ENCODE data around the gene ACTA1.
"Not testable (repeated sequence)": the region's sequence is repeated elsewhere in the genome, so short reads cannot be mapped to it uniquely, and the experiment has no call there.

ACTA1 gene

DNA sequence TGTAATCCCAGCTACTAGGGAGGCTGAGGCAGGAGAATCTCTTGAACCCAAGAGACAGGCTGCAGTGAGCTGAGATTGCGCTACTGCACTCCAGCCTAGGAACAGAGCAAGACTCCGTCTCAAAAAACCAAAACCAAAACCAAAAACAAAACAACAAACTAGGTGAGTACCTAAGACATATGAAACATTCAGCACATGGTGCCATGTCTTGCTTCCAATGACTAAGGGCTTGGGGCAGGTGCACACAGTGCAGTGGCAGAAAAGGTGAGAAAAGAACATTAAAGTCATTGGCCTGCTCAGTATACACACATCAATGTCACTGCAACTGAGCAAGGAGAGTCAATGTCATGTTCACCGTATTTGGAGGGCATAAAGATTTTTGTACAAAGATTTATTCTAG lies 4.1 kb upstream of the ACTA1 start:
- DNase-seq: no peak

DNA sequence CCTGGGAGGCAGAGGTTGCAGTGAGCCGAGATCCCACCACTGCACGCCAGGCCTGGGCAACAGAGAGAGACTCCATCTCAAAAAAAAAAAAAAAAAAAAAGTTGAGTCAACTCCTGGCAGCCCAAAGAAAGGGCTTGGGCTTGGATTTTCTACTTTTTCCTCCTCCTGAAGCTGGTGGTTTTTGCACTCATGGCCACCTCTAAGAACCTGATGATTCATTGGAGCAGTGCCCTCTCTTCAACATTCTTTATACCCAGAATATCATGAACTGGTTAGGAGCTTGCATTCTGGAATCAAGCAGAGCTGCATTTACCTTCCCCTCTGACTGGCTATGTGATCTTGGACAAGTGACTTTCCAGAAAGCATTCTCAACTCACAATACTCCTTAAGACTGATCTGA lies 3.5 kb upstream of the ACTA1 start:
- DNase-seq: peak; percentile 39

DNA sequence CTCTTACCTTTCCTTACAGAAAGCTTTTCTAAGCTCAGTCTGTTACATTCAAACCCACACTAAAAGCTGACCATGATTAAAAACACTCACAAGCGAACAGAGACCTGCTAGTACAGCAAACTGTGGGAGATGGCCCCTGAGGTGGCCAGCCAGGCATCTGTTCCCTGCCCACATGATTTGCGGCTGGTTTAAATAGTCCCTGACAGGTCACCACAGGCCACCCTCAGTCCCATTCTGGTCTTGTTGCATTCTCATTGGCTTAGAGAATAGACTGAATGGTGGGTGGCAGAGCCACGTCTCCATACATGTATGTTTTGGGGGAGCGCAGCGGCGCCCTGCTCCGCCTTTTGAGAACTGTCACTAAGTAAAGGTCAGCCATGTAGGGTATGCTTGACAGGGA lies 2.3 kb upstream of the ACTA1 start:
- no peak for DNase-seq

DNA sequence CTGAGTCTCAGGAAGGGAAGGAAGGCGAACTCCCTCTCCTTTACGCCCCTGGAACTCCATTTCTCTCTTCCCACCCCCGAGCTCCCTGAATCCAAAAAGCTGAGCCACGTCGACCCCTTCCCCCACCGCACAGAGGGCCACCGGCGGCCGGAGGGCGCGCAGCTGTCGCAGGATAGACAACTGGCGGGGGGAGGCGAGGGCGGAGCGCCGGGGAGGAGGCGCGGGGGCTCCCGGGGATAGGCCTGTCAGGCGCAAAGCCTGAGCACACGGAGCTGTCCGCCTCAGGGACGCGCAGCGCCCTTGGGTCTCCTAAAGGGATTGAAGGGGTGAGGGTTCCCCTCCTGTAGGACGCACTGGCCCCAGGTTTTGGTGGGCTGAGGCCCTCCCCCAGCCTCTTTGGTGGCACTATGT lies 752 bp upstream of the ACTA1 start:
- no peak for DNase-seq

DNA sequence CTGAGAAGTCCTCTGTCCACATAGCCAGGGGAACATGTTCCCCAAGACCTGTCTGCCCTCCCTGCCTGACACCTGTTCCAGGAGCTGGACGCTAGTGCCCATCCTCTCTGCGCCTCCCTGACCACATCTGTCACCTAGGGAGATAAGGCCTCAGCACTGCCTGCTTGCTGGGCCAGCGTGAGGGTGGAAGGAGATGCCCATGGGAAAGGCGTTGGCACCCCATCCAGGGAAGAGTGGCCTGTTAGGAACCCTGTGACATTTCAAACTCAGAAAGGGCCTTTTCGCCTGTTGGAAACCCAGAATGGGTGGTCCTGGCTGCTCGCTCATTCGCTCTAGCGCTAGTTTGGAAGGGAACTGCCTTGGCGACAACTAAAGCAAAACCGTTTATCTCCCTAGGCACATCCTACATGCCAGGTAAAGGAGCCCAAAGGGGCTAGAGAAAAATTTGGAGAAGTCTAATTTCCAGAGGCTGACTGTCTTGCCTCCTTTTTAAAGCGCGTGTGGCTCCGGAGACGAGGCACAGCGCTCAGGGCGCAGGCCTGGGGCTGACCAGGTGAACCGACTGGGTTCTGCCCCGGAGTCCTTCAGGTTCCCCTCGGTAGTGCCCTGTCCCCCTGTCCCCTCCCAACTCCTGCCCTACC lies 410 bp downstream of the ACTA1 start:
- DNase-seq: no peak

DNA sequence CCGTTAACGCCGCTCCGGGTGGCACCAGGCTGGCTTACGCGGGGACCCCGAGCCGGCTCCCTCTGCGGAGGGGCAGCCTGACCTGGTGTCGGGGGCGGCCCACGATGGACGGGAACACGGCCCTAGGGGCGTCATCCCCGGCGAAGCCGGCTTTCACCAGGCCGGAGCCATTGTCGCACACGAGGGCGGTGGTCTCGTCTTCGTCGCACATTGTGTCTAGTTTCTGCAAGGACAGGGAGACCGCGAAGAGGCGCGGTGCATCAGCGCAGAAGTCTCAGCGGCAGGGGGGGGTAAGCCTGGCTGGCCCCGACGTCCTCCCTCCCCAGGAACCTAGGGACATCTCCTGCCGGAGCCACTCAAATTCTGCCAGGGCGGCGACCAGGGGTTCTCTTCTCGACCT lies 989 bp downstream of the ACTA1 start:
- DNase-seq: no peak

DNA sequence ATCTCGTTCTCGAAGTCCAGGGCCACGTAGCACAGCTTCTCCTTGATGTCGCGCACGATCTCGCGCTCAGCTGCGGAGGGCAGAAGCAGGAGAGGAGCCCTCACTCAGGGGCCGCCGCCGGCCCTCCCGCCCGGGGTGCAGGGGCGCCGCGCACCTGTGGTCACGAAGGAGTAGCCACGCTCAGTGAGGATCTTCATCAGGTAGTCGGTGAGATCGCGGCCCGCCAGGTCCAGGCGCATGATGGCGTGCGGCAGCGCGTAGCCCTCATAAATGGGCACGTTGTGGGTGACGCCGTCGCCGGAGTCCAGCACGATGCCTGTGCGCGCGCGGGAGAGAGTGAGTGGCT lies 1.8 kb downstream of the ACTA1 start:
- no peak for DNase-seq

DNA sequence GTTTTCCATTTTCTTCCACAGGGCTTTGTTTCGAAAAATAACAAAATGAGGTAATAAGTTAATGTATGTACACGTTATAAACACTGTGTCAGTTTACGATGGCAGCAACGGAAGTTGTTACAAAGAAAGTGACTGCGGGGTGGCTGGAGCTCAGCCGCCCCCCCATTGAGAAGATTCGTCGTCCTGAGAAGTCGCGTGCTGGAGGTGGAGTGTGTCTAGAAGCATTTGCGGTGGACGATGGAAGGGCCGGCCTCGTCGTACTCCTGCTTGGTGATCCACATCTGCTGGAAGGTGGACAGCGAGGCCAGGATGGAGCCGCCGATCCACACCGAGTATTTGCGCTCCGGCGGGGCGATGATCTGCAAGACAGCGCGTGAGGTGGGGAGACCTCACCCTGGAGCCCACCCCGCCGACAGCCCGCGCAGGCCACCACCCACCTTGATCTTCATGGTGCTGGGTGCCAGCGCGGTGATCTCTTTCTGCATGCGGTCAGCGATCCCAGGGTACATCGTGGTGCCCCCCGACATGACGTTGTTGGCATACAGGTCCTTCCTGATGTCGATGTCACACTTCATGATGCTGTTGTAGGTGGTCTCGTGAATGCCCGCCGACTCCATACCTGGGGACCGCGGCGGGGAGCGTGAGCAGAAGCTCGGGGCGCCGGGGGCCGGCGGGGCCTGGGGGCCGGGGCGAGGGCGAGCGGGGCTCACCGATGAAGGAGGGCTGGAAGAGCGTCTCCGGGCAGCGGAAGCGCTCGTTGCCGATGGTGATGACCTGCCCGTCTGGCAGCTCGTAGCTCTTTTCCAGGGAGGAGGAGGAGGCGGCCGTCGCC lies 2.4 kb downstream of the ACTA1 start:
- DNase-seq: no peak

DNA sequence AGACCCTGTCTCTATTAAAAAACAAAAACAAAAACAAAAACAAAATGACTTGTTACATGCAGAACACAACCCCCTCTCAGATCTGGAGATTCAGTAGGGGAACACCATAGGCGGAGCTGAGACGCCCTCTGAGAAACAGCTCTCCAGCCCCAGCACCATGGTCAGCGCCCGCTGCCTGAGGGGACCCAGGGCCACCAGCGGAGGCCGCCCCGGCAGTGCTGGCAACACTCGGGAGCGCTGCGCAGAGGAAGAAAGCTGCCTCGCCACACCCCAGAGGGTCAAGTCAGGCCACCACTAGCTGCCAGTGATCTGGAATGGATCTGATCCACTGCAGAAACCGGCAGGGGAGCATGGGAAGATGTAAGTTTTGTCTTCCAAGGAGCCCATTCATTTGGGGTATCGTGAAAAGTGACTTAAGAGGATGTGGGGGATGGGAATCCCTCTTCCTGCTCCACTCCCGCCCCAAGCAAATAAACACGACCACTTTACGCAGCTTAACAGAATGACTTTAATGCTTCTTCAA lies 3.1 kb downstream of the ACTA1 start:
- peak; percentile 67 for DNase-seq

DNA sequence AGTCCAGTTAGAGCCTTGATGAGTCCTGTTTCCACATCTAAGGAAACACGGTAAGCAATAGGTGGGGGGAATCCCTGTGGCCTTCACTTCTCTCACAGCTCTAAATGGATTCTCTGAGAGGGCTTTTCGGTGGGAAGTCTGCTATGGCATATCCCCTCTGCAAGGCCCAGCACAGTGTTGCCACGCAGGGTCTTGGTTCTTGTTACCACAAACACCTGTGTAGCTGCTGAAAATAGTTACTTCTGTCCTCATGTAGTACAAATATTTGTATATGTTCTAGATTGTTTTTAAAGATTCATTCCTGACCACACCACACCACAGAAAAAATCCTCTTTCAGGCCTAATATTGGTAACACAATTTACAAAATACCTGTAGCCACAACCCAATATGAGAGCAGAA lies 5.6 kb downstream of the ACTA1 start:
- DNase-seq: no peak

DNA sequence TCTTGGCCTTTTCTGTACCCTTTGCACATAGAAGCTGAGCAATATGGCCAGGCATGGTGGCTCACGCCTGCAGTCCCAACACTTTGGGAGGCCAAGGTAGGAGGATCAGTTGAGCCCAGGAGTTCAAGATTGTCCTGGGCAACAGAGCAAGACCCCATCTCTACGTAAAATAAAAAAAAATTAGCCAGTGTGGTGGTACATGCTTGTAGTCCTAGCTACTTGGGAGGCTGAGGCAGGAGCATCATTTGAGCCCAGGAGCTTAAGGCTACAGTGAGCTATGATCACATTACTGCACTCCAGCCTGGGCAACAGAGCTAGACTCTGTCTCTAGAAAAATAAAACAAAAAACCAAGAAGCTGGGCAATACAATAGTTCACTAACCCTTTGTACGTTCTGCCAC lies 6.3 kb downstream of the ACTA1 start:
- DNase-seq: no peak

DNA sequence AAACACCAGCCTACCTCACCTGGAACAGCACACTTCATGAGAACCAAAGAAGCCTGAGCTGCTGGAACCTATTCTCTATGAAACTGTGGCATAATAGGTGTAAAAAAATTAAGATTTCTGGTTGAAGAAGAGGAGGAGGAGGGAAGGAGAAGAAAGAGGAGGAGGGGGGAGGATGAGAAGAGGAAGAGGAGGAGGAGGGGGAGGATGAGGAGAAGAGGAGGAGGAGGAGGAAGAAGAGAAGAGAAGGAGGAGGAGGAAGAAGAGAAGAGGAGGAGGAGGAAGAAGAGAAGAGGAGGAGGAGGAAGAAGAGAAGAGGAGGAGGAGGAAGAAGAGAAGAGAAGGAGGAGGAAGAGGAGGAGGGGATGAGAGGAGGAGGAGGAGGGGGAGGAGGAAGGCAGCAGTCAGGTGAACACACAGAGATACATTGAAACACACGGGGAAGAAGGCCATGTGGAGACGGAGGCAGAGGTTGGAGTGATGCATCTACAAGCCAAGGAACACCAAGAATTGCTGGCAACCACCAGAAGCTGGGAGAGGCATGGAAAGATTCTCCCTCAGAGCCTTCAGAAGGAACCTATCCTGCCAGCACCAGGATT lies 8.2 kb downstream of the ACTA1 start:
- no peak for DNase-seq

DNA sequence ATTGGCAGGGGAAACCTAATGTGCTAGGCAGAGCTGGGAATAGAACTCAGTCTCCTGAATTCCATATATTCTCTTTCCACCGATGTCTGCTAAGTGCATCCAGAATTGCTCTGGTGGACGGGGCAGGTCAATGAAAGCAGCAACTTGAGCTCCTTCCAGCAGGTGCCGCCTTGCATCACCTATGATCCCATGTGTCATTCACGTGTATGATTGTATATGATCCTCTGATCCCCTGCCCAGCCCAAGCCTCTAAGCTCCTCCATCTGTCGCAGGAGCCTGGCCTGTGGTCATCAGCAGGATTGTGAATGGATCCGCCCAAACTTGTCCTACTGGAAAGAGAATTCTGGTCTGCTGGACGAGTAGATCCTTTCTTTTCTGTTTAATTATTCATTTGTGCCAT lies 13.1 kb downstream of the ACTA1 start:
- no peak for DNase-seq

DNA sequence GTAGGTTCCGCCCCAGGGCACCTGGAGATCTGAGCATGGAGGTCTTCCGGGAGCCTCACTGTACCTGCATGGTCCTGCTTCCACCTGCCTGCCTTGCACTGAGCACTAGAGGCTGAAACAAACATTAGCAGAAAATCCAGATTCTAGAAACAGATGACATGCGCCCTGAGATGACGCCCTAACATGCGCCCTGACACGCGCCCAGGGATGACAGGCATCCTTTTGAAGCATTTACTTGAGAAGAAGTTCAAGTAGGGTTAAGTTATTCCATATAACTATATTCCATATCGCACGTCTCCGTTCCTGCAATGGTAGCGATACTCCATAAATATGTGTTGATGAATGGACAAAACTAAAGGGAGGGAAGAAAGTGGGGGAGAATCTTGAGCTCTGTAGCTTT lies 13.7 kb downstream of the ACTA1 start:
- no peak for DNase-seq

DNA sequence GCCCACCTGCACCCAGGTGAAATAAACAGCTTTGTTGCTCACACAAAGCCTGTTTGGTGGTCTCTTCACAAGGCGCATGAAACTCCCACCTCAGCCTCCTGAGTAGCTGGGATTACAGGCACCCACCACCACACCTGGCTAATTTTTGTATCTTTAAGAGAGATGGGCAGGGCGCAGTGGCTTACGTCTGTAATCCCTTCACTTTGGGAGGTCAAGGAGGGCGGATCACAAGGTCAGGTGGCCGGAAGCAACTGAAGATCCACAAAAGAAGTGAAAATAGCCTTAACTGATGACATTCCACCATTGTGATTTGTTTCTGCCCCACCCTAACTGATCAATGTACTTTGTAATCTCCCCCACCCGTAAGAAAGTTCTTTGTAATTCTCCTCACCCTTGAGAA lies 15.3 kb downstream of the ACTA1 start:
- not testable (repeated sequence) for DNase-seq

DNA sequence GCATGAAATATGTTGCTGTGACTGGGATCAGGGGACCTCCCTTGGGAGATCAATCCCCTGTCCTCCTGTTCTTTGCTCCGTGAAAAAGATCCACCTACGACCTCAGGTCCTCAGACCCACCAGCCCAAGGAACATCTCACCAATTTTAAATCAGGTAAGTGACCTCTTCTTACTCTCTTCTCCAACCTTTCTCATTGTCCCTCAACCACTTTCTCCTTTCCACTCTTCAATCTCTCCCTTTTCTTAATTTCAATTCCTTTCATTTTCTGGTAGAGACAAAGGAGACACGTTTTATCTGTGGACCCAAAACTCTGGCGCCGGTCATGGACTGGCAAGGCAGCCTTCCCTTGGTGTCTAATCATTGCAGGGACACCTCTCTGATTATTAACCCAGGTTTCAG lies 21.1 kb downstream of the ACTA1 start:
- DNase-seq: not testable (repeated sequence)

DNA sequence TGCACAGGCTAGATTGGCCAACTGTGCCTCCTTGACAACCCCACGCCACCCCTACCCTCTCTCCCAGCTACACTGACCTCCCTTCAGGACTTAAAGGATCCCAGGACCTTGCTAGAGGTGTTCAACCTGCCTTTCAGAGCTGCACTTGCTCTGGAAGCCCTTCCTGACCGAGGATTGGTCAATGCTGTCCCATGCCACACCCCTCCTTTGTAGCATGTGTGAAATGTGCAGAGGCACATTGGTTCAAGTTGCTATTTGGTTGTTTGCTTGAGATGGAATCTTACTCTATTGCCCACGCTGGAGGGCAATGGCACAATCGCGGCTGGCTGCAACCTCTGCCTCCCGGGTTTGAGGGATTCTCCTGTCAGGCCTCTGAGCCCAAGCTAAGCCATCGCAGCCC lies 21.8 kb downstream of the ACTA1 start:
- no peak for DNase-seq

DNA sequence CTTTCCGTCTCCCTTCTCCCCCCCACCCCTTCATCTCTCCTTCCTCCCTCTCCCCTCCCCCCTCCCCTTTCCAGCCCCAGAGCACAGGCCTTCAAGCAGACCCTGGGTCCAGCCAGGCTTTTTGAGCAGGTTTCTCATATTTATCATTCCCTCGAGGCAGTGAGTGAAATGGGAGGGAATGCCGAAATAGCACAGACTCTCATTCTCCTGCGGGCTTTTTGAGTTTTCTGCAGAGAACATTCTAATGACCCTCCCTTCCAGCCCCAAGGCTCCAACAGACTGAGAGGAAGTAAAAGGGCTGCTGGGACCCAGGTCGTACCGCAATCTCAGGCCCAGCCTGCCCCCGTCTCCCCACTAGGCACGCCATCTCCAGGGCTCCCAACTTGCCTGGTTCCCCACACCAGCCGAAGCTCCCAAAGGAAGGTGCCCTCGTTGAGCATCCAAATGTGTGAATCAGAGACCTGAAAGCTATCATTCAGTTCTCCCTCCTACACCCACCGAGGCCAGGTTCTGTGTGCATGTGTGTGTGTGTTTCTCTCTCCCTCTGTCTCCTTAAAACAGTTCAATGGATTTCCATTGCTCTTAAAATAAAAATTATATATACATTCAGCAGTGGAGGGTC lies 22.3 kb downstream of the ACTA1 start:
- no peak for DNase-seq

DNA sequence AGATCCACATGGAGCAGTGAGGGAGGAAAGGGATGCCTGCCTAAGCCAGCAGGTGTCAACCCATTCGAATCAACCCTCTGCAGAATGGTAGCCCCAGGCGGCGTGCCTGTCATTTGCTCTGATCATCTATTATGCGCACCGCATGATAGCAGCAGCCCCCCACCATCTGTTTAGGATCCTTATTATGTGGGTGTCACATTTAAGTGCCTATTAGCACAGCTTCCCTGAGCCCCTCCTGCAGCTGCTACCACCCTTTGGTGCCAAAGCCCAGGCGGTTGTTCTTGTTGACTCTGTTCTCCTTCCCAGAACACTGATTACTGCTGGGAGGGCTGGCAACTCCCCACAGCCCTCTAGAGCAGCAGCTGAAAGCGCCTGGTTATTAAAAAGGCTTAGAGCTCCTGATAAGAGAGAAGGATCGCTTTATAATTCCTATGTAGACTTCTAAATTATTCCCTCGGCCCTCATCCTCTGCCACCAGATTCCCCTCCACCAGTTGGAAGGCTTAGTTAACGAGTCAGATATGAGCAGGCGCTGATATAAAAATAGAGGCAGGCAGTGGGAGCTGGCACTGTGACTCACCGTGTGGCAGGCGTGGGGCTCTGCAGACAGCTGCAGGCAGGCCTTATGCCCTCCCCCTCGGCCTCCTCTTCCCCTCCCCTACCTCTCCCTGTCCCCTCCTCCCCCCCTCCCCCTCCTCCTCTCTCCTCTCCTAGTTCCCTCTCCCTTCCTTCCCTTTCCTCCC lies 23.0 kb downstream of the ACTA1 start:
- peak; percentile 82 for DNase-seq

DNA sequence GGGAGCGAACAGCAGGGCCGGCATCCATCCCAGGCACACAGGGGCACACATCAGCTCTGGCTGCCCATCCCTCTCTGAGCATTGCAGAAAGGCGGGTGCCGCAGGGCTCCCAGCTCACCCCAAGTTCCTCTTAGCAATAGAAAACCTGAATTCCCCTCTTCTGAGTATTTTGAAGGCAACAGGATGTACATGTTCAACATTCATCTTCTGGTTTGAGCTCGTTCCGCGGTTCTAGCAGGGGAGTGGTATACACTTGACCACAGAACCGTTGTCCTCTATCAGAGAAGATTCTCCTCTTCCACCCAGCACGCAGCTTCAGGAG lies 23.6 kb downstream of the ACTA1 start:
- DNase-seq: no peak

DNA sequence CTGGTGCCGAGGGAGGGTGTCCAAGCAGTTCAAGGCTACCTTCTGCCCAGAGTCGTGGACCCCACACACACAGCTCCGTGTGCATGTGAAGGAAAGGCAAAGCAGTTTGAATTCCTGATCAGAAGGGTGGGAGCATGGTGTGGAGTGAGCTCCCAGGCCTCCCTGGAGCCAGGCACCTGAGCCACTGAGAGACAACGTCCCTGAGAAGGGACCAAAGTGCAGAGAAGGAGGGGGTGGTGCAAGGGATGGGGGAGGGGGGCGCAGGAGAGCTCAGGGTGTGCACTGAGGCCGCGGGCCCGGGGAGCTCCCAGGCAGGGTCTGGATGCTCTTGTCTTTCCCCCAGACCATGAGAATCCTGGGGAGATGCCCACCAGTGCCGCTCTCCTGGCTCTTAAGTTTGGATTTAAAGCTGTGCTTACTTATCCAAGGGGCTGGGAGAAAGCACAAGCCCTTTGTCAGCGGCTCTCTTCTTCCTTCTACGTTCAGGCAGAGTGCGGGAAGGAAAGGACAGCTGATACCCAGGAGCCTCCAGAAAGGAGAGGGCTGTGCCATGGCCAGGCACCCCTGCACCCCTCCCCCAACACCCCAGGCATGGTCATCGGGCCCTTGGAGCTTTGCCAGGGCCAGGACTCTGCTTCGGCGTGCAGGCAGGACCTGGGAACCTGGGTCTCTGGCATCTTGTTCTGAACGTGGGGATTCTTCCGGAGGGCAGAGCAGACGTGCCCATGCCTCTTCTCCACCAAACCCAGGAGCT lies 24.1 kb downstream of the ACTA1 start:
- DNase-seq: no peak

DNA sequence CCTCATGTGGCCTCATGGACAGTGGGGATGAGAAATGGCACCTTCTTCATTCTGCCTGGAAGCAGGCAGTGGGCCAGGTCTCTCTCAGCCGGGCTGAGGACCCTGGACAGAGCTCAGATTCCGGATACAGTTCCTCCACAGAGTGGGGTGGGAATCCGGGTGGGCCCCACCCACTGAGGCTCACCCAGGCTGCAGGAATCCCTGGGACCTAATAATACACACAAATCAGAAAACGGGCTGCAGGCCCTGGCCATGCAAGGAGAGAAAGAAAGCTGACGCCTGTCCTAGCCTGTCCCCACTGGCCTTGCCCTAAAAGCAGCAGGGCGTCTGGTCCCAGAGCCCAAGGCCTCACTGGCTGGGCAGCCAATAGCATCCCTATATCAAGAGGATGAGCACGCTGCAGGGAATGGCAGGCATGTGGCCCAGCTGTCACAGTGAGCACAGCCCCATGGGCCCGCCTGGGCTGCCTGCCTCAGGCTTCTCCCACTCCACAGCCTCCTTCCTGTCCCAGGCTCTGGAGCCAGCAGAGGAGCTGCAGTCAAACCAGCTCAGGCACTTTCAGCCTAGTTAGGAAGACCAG lies 25.3 kb downstream of the ACTA1 start:
- peak; percentile 87 for DNase-seq
